Mucosa of stomach (tissue), 1 donor: ENCODE results near the gene SYT7.

ENCODE experiments used
- H3K27me3 ChIP-seq: one replicate; pipeline ENCODE4 v1.7.0; 2013; ENCODE audit warnings: mild to moderate bottlenecking, low read length; ENCODE audit not compliant: control insufficient read depth, insufficient read depth
- H3K36me3 ChIP-seq: one replicate; pipeline ENCODE4 v1.7.0; 2013; ENCODE audit warnings: low read length; ENCODE audit not compliant: control insufficient read depth, insufficient read depth
- H3K4me1 ChIP-seq: one replicate; pipeline ENCODE4 v1.7.0; 2013; ENCODE audit warnings: mild to moderate bottlenecking, low read length; ENCODE audit not compliant: control insufficient read depth, insufficient read depth
- H3K4me3 ChIP-seq: one replicate; pipeline ENCODE4 v1.7.0; 2013; ENCODE audit warnings: low read length
- H3K9ac ChIP-seq: one replicate; pipeline ENCODE4 v1.7.0; 2013; ENCODE audit warnings: mild to moderate bottlenecking, low read length, moderate library complexity
- H3K9me3 ChIP-seq: one replicate; pipeline ENCODE4 v1.7.0; 2013; ENCODE audit warnings: mild to moderate bottlenecking, low read length, moderate library complexity; ENCODE audit not compliant: control insufficient read depth
- donor health status: Pancreatic carcinoma.

The SYT7 gene

DNA sequence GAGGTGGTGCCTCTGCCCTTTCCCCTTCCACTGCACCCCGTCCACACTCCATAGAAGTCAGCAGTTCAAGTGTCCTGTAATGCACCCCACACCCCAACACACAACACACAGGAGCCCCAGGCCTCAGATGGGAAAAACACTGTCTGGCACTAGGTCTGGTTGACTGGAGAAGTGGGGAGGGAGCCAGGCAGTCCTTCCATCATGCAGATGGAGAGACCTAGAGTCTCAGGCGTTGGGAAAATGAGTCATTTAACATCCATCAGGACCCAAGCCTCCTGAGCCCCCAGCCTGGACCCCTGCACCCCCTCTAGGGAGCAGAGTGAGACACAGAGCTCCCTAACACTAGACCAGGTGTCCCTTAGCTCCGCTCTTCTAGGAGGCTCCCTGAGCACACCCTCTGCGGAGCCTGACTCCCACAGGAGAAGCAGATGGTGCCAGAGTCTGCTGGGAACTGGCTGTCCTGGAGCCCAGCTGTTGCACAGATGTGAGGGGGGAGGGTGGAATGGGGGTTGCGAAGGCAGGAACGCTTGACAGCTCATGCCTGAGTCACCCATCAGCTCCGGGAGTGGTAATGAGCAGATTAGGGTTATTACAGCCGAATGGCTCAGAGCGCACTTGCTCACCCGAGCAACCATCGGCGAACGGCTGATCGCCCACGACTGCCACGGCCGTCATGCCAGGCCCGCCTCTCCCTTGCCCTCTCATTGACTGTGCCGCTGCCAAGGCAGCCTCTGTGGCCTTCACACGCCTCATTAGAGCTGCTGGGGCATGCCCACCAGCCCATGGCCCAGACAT lies 22.1 kb upstream of the SYT7 start:
- H3K27me3 ChIP-seq = no peaks in the 10 kb centered on the region

DNA sequence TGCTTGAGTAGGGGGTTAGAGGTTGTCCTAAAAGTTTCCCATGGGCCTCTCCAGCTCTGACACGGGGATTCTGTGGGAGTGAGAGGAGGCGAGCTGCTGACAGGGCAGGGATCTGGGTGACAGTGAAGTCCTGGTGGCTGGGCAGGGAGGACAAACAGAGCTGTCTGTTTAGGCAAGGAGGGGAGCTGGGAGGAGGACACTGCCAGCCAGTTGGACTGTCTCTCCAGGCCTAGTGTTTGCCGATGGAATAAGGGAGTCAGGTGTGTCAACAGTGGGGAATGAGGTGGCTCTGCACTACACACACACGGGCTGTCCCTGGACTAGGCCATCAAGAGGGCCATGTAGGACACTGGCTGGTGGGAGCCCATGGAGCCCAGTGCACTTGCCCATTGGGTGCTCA lies 20.6 kb upstream of the SYT7 start:
- H3K4me1 ChIP-seq = peaks cover 15% of the 10 kb centered on the region
- peaks cover 4% of the 10 kb centered on the region for H3K27me3 ChIP-seq
- no peaks in the 10 kb centered on the region for H3K36me3 ChIP-seq
- H3K9ac ChIP-seq = no peak overlapping the region
- no peaks in the 10 kb centered on the region for H3K9me3 ChIP-seq
- H3K4me3 ChIP-seq = no peak overlapping the region

More for the DNA sequence above, 22.1 kb upstream of the SYT7 start:
- H3K4me1 ChIP-seq = peaks cover 15% of the 10 kb centered on the region
- H3K9me3 ChIP-seq = no peaks in the 10 kb centered on the region
- H3K9ac ChIP-seq = no peak overlapping the region
- no peaks in the 10 kb centered on the region for H3K36me3 ChIP-seq
- H3K4me3 ChIP-seq = no peak overlapping the region

DNA sequence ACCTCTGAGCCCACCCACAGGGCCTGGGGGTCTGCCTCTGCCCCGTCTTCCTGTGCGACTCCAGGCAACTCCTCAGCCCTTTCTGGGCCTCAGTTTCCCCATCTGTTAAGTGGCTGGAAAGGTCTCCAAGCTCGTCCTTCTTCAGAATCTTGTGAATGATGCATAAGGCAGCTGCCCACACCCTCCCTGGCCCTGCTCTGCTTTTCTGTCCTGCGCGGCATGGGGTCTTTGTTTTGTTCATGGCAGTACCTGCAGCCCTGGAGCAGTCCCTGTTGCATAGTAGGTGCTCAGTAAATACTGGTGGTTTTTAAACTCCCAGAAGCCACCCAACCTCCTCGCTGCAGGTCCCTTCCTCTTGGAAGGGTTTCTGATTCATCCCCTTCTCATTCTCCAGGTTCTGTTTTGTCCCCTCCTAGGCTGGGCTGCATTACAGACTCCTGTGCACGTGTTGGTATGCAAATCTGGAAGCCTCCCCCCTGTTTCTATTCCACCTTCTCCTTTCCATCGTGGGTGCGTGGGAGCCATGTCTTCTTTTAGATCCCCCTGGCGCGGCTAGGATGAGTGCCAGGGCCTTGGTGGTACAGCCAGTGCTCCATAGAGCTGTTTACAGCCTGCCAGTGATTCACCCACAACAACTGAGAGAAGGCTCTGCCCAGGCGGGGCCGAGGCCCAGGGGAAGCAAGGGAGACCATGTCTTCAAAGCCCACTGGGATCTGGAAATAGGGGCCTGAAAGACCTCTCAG lies 19.3 kb upstream of the SYT7 start:
- Histone ChIP-seq H3K27me3 (peaks cover 4% of the 10 kb centered on the region), H3K4me3 (no peak overlapping the region), H3K4me1 (peaks cover 15% of the 10 kb centered on the region)

DNA sequence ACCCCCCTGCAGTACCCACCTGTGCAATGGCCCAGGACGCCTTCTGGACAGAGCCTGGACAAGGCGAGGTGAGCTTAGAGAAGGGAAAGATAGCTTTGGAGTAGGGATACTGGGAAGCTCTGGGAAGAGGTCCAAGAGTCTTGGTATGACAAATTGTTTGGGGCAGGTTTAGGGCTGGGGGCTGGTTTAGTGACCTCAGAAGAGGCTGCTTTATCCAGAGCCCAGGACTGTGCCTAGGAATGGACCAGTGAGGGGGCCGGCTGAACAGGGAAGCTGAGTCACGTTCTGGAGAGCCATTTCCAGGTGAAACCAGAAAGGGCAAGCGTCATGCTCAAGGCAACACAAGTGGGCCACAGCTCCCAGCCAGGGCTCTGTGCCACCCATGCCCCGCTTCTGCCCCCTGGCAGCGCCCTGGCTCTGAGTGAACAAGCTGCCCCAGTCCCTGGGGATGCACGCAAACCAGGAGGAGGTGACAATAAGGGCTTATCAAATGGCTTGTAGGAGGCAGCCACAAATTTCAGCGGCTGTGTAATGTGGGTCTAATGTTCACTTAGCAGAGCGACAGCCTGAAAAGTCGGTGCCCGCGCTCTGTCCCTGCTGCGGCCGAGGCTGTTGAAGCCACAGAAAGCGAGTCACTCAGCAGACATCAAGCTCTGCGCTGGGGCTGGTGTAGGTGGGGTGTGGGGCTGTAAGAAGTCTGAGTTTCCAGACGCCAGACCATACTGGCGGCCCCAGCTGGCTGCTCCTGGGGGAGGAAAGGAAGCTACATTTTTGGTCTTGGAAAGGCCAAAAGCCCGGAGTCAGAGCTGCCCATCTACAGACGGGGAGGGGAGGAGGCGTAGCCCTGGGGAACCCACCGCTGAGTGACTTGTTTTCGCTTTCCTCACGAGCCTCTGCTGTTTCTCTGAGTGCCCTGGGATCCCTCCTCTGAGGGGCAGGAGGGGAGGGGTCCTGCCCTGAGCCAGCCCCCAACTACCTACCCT lies 18.3 kb upstream of the SYT7 start:
- no peak overlapping the region for H3K9ac ChIP-seq
- no peaks in the 10 kb centered on the region for H3K9me3 ChIP-seq
- H3K27me3 ChIP-seq = peaks cover 4% of the 10 kb centered on the region
- peaks cover 15% of the 10 kb centered on the region for H3K4me1 ChIP-seq
- no peaks in the 10 kb centered on the region for H3K36me3 ChIP-seq
- H3K4me3 ChIP-seq = no peak overlapping the region

More for the DNA sequence above, 19.3 kb upstream of the SYT7 start:
- Histone ChIP-seq H3K9me3 (no peaks in the 10 kb centered on the region), H3K36me3 (no peaks in the 10 kb centered on the region), H3K9ac (no peak overlapping the region)

DNA sequence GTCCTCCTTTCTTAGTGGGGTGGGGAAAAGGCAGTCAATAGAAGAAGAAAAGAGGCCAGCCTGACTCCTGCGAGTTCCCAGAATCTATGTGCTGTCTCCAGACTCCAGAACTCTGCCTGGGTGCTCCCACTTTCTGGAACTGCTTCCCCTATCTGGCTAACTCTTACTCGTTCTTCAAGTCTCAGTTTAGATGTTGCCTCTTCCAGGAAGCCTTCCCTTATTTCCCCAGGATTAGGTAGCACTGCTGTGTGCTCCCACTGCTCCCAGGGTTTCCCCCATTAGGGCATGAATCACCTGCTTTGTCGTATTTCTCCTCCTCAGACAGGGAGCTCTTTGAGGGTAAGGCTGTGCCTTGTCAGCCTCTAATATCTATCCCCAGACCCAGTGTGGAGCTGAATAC lies 17.5 kb upstream of the SYT7 start:
- Histone ChIP-seq H3K36me3 (no peaks in the 10 kb centered on the region), H3K9me3 (no peaks in the 10 kb centered on the region), H3K4me3 (no peak overlapping the region), H3K9ac (no peak overlapping the region), H3K4me1 (peaks cover 15% of the 10 kb centered on the region), H3K27me3 (peaks cover 4% of the 10 kb centered on the region)

DNA sequence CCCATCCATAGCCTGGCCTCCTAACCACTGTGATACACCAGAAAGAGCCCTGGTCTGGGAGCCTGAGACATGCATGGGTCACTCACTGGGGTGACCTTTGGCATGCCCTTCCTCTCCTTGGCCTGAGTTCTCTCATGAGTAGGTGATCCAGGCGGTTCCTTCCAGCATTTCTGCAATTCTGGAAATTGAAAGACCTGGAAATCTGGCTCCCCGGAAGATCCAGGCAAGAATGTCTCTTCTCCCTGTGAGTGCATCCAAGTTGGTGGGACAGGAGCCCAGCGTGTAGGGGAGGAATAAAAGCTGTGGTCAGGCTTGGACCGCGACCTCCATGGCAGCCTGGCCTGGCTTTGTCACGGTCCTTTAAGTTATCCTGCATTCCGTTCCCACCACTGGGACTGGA lies 16.1 kb upstream of the SYT7 start:
- Histone ChIP-seq H3K27me3 (peaks cover 4% of the 10 kb centered on the region), H3K4me1 (peaks cover 6% of the 10 kb centered on the region), H3K36me3 (no peaks in the 10 kb centered on the region), H3K9ac (no peak overlapping the region), H3K4me3 (no peak overlapping the region), H3K9me3 (no peaks in the 10 kb centered on the region)

DNA sequence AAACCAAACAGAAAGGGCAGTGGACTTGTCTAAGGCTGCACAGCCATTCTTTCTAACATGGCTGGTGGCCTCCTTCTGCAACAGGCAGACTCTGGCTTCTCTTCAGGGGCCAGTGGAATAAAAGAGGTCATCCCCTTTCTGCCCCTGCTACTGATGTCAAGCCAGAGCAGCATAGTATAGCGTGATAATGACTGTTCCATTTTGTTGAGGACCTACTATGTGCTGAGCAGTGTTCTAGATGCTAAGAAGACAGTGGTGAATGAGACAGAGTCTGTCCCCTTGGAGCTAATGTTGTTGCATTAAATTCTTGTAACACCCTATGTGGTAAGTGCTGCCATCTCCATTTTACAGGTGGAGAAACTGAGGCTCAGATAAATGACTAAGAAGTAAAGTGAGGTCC lies 15.7 kb upstream of the SYT7 start:
- H3K9me3 ChIP-seq = no peaks in the 10 kb centered on the region
- no peak overlapping the region for H3K9ac ChIP-seq
- H3K4me1 ChIP-seq = peaks cover 1% of the 10 kb centered on the region
- H3K36me3 ChIP-seq = no peaks in the 10 kb centered on the region
- H3K4me3 ChIP-seq = no peak overlapping the region
- H3K27me3 ChIP-seq = peaks cover 4% of the 10 kb centered on the region

DNA sequence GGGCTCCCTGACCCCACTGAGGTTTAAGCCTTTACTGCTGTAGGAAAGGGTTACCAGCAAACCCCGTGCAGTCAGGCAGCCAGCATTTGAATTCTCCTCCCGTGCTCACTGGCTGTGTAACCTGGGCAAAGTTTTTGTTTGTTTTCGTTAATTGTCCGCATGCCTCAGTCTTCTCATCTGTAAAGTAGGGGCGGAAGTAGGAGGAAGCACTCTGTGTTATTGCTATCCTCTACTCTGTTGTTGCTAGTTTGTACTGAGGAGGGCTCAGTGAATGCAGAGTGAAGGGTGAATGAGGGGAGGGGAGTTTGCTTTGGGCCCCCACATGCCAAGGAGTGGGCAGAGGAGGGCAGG lies 14.0 kb upstream of the SYT7 start:
- H3K4me1 ChIP-seq = no peaks in the 10 kb centered on the region
- no peaks in the 10 kb centered on the region for H3K36me3 ChIP-seq
- no peak overlapping the region for H3K4me3 ChIP-seq
- no peaks in the 10 kb centered on the region for H3K9me3 ChIP-seq
- H3K27me3 ChIP-seq = peaks cover 5% of the 10 kb centered on the region
- H3K9ac ChIP-seq = no peak overlapping the region

DNA sequence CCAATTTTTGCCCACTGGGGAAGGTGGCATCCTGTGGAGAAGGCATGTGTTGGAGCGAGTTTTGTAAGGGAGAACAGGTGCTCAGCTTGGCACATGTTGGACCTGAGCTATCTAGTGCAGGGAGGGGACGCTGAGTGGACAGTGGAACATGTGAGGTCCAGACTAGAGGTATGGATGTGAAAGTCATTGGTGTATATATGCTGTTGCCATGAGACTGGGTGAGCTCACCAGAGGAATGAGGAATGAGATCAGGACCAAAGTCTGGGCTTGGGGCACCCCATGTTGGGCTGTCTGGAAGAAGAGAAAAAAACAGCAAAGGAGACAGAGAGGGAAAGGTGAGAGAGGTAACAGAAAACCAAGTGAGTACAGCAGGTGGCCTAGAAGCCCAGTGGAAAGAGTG lies 12.3 kb upstream of the SYT7 start:
- Histone ChIP-seq H3K4me3 (no peak overlapping the region), H3K27me3 (peaks cover 21% of the 10 kb centered on the region), H3K4me1 (peaks cover 7% of the 10 kb centered on the region), H3K9me3 (no peaks in the 10 kb centered on the region), H3K36me3 (no peaks in the 10 kb centered on the region), H3K9ac (no peak overlapping the region)

DNA sequence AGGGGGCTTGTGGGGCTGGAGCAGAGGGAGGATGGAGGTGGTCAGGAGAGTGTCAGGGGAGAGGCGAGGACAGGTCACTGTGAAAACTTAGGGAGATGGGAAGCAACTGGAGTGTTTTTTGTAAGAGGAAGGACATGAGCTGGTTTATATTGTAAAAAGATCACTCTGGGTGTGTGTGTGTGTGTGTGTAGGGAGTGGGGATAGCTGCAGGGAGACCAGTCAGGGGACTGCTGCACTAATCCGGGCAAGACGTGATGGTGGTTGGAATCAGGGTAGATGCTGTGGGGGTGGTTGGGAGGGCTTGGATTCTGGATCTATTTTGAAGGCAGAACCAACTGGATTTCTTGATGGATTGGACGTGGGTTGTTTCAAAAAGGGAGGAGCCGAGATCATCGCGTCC lies 11.3 kb upstream of the SYT7 start:
- H3K4me1 ChIP-seq = peaks cover 13% of the 10 kb centered on the region
- no peak overlapping the region for H3K4me3 ChIP-seq
- H3K9ac ChIP-seq = no peak overlapping the region
- no peaks in the 10 kb centered on the region for H3K36me3 ChIP-seq
- H3K9me3 ChIP-seq = no peaks in the 10 kb centered on the region
- H3K27me3 ChIP-seq = peaks cover 31% of the 10 kb centered on the region

DNA sequence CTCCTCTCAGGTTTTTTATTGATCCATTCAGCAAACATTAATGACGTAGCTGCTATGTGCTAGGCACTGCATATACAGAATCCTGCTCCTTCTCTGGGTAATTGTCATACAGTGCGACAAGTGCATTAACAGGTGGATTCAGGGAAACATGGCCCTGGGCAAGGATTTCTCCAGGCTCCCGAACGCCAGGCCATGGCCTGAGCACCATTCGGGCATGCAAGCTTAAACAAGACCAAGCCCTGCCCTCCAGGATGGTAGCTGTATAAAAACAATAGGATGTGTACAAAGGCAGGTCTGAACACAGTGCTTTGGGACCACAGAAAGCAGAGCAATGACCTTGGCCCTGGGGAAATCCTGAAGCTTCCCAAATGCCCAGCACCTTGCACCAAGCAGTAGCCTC lies 9.1 kb upstream of the SYT7 start:
- H3K4me1 ChIP-seq = peaks cover 13% of the 10 kb centered on the region
- no peak overlapping the region for H3K4me3 ChIP-seq
- no peaks in the 10 kb centered on the region for H3K36me3 ChIP-seq
- no peak overlapping the region for H3K9ac ChIP-seq
- no peaks in the 10 kb centered on the region for H3K9me3 ChIP-seq
- peaks cover 38% of the 10 kb centered on the region for H3K27me3 ChIP-seq
